ENCODE results near the gene WDR38. TPM values are rescaled to one million over a fixed set of nuclear protein-coding genes. Genes with fewer than 3 reads are reported as not detected.

The WDR38 gene
- total and polyA plus RNA-seq, 2 of the 13 experiments (the other 11 are each of a cell fraction or from before 2014, with no cell fraction given): not detected

- TF ChIP-seq ZNF513 (CRISPR knock-in tag; conservative IDR thresholded peaks at IDR 0.05) (no peak), SMC3 (IDR thresholded peaks at IDR 0.05; ENCODE audit: low read length) (no peak), ZNF337 (CRISPR knock-in tag; IDR thresholded peaks at IDR 0.05; ENCODE audit: borderline replicate concordance, low read depth) (peak; percentile 83; the same call in 1 of the 2 replicates), ZNF251 (CRISPR knock-in tag; IDR thresholded peaks at IDR 0.05) (no peak), HNF4G (IDR thresholded peaks at IDR 0.05; ENCODE audit: borderline replicate concordance, low read depth, low read length) (no peak; the same call in 1 of the 2 replicates), HNF4G (CRISPR knock-in tag; IDR thresholded peaks at IDR 0.05; ENCODE audit: borderline replicate concordance, low read depth) (no peak; the same call in 1 of the 2 replicates), ZSCAN31 (CRISPR knock-in tag; IDR thresholded peaks at IDR 0.05; ENCODE audit: low read depth) (no peak; the same call in none of the 2 replicates), ZNF598 (CRISPR knock-in tag; IDR thresholded peaks at IDR 0.05; ENCODE audit: borderline replicate concordance) (peak; percentile 92), ZNF253 (CRISPR knock-in tag; IDR thresholded peaks at IDR 0.05; ENCODE audit: borderline replicate concordance) (peak; percentile 53; the same call in 1 of the 2 replicates), FIP1L1 (IDR thresholded peaks at IDR 0.05; ENCODE audit: borderline replicate concordance, insufficient read depth, low read depth, low read length) (no peak), CCAR2 (optimal IDR thresholded peaks at IDR 0.05; ENCODE audit: low read depth, low read length) (no peak), SRSF4 (IDR thresholded peaks at IDR 0.05; ENCODE audit: low read depth, low read length, poor library complexity, severe bottlenecking) (no peak), ZMAT3 (CRISPR knock-in tag; conservative IDR thresholded peaks at IDR 0.05) (peak; percentile 70), ZBTB10 (CRISPR knock-in tag; IDR thresholded peaks at IDR 0.05; ENCODE audit: borderline replicate concordance) (peak; percentile 84), GPN1 (CRISPR knock-in tag; IDR thresholded peaks at IDR 0.05; ENCODE audit: borderline replicate concordance) (no peak), NFE2L1 (CRISPR knock-in tag; IDR thresholded peaks at IDR 0.05; ENCODE audit: borderline replicate concordance) (no peak), ZNF260 (CRISPR knock-in tag; IDR thresholded peaks at IDR 0.05; ENCODE audit: borderline replicate concordance, low read depth) (peak; percentile 49; the same call in 1 of the 2 replicates), SCMH1 (CRISPR knock-in tag; IDR thresholded peaks at IDR 0.05; ENCODE audit: borderline replicate concordance) (no peak)
- TF ChIP-seq, protein P1, sequence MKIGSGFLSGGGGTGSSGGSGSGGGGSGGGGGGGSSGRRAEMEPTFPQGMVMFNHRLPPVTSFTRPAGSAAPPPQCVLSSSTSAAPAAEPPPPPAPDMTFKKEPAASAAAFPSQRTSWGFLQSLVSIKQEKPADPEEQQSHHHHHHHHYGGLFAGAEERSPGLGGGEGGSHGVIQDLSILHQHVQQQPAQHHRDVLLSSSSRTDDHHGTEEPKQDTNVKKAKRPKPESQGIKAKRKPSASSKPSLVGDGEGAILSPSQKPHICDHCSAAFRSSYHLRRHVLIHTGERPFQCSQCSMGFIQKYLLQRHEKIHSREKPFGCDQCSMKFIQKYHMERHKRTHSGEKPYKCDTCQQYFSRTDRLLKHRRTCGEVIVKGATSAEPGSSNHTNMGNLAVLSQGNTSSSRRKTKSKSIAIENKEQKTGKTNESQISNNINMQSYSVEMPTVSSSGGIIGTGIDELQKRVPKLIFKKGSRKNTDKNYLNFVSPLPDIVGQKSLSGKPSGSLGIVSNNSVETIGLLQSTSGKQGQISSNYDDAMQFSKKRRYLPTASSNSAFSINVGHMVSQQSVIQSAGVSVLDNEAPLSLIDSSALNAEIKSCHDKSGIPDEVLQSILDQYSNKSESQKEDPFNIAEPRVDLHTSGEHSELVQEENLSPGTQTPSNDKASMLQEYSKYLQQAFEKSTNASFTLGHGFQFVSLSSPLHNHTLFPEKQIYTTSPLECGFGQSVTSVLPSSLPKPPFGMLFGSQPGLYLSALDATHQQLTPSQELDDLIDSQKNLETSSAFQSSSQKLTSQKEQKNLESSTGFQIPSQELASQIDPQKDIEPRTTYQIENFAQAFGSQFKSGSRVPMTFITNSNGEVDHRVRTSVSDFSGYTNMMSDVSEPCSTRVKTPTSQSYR (CRISPR knock-in tag; IDR thresholded peaks at IDR 0.05; ENCODE audit: borderline replicate concordance): peak; percentile 6; the same call in 1 of the 2 replicates
These were observed 8.3 kb downstream of the WDR38 start, which contains the start of the genes ARPC5L and RPL35 (continued) for GRCh38 chr9:124861342-124862229.
